Activated CD4-positive, alpha-beta T cell treated with anti-CD3 and anti-CD28 coated beads, Interleukin-2, amount 50 U/mL, for 48 hours (primary cell): ENCODE data around the gene KIF17.
"Not testable (repeated sequence)": the region's sequence is repeated elsewhere in the genome, so short reads cannot be mapped to it uniquely, and the experiment has no call there.

Experiments used
- DNase-seq, 2 experiments: peaks; one replicate each; pipeline ENCODE4 v3.0.0-alpha.2; 2020

Gene KIF17

GRCh38 chr1:20726932-20727745 lies 9.3 kb upstream of the KIF17 start:
- DNase-seq, result no peak

DNA sequence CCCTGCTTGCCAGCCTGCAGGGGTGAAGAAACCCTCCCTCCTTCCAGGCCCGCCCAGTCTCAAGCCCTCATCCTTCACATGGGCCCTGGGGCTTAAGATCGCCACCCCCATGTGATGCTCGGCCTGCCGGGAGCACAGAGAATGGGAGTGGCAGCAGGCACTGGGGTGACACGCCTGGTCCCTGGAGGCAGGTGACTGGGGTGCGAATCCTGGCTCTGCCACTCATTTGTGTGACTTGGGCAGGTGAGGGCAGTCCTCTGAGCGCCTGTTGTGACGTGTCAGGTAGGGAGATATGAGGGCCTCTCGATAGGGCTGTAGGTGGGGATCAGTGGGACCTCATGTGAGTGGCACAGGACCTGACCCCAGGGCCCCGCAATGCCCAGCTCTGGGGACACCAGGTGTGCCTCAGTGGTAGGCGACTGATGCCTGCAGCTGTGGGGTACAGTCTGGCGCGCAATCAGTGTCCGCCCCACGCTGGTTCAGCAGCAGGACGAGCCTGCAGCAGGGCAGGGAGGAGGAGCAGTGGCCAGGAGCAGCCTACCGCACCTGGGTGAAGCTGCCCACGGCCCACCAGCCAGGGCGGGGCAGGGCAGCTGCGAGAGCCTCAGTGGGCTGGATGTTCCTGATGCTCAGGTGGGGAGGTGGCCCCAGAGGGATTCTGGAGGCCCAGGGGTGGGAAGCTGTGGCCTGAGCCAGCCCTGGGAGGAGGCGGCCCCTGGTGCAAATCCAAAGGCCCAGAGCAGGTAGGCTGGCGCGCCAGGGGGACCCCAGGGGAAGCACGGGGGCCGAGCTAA lies 8.5 kb upstream of the KIF17 start:
- no peak for DNase-seq

GRCh38 chr1:20725189-20726117 lies 7.6 kb upstream of the KIF17 start:
- DNase-seq, result no peak

- no peak for DNase-seq
These were observed 6.8 kb upstream of the KIF17 start for GRCh38 chr1:20724364-20725188.

DNA sequence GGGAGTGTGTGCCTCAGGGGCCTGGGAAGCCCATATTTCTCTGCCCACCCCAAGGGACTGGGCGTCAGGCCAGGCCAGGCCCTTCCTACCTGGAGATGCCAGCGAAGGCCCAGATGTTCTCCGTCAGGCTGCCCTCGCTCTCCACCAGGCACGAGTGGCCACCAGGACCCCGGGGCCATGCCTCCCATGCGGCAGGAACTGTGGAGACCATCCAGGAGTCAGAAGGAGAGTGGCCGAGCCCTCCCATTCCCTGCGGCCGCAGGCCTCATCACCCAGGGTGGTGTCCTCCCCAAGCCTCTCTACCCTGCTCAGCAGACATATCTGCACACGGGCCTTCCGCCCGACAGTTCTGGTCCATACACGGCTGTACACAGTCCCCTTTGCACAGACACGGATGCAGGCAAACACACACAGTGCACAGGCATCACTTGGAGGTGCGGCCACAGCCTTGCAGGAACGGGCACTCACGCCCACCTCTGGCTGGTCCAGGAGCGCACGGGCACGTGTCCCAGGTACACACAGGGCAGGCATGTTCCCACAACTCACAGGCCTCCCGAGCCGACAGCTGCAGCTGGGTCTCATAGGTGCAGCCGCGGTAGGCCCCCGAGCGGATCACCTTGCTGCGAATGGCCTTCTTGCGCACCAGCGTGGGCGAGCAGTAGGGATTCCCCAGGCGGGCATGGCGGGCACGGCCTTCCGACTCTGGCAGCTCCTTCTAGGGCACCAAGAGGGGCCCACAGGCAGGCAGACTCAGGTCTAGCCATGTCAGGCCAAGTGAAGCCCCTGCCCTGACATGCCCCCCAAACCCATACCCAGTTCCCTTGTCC lies 5.9 kb upstream of the KIF17 start:
- no peak for DNase-seq

DNA sequence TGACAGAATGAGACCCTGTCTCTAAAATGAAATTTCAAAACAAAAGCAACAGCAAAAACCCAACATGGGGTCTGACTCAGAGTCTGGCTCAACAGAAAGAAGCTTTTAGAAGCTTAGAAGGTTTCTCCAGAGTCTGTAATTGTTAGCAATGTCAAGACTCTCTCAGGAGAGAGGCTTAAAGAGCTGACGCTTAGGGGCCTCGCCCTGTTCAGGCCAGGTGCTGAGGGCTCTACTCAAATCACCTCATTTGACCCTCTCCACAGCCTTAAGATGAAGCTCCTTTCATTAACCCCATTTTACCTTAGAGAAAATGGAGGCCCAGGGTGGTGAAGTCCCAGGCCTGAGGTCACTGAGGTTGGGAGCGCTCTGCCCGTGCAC lies 5.3 kb upstream of the KIF17 start:
- no peak for DNase-seq

DNA sequence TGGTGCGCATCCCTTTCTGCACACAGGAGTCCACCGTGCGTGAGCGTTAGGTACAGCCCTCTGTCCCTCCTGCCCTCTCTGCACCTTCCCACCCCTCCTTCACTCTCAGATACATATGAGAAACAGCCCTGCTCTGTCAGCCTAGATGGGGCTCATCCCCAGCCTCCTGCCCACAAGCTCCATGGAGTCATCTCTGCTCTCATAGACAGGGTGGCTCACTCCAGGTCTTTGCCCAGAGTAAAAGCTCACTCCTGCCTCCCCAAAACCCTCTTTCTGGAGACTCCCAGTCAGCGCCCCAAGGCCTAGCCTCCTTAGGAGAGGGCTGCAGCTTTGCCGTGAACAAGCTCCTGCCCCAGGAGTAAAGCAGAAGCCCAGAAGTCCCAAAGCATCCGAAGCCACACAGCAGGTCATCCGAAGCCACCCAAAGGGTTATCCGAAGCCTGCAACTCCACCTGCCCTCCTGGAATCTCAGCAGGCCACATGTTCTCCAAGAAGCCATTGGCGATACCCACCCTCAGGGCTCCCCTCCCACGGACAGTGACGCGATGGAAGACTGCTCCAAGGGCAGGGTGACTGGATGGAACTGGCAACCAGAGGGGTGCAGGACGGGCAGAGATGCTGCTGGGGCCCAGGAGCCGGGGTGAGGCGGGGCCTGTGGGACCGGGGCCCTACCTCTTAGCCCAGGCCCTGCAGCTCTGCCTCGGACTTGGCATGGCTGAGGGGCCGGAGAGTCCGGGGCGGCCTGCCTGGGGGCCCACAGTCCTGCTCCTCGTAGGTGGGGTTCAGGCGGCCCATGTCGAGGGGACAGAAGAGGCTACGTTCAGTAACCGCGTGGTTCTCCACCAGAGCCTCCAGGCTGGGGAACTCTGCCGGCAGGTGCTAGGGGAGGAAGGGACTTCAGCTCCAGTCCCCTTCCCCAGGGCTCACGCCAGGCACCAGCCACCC lies 3.6 kb upstream of the KIF17 start:
- no peak for DNase-seq

- no peak for DNase-seq
These were observed 2.9 kb upstream of the KIF17 start for GRCh38 chr1:20720631-20721091.

- DNase-seq, result no peak
These were observed 2.2 kb upstream of the KIF17 start for GRCh38 chr1:20719871-20720620.

GRCh38 chr1:20719261-20719660 lies 1.5 kb upstream of the KIF17 start:
- no peak for DNase-seq

- DNase-seq, result not testable (repeated sequence)
These were observed 606 bp upstream of the KIF17 start for GRCh38 chr1:20718343-20718882.

- no peak for DNase-seq
These were observed 1.6 kb downstream of the KIF17 start for GRCh38 chr1:20716232-20716631.

DNA sequence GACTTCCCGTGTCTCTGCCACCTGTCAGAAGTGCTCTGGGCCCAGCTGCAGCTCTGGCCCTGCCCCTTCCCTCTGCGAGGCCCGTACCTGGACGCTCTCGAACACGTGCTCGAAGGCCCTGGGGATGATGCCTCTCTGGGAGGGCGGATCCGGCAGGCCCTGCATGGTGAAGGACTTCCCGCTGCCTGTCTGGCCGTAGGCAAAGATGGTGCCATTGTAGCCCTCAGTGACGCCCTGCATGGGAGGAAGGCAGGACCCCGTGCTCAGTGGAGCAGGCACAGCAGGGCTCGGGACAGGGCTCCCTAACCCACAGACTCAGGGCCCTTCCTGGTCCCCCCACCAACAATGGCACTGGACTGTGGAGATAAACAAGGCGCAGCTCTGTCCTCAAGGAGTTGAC lies 2.4 kb downstream of the KIF17 start:
- no peak for DNase-seq

- no peak for DNase-seq
These were observed 4.4 kb downstream of the KIF17 start for GRCh38 chr1:20713440-20713839.

GRCh38 chr1:20712215-20712577 lies 5.6 kb downstream of the KIF17 start:
- DNase-seq, result no peak

DNA sequence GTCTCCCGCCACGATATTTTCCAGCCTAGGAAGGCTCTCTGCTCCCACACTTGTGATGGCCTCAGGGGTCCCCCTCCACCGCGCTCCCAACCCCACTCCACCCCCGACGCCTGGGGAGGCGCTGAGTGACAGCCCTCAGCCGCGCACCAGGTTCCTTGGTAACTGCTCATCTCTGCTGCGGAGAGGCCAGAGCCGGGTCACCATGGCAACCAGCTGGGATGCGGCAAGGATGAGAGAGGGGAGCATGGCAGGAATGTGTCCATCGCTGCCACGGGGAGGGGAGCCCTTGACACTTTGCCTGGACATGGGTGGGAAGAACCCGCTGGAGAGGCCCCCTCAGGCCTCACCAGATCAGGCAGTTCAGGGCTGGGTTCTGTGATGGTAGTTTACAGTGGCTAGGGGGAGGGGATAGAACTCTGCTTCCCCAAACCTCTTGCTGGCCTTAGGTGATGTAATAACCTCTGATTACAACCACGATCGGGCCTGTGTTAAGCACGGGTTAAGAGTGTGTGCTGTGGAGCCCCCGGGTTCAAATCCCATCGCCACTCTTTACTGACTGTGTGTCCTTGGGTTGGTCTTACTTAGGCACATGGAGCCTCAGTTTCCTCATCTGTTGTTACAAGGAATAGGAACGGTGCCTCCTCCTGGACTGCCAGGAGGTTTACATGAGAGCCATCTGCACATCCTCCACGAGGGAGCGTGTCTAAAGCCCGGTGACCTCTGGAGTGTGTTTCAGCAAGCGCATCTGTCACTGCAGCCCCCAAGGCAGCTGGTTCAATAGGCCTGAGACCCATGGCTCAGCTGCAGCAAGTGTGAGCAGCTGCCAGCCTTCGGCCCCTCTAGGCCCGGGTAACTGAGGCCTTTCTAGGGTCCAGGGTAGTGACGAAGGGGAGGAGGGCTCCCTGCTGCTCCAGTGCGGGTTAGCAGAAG lies 6.3 kb downstream of the KIF17 start:
- no peak for DNase-seq

- DNase-seq, result no peak
These were observed 7.1 kb downstream of the KIF17 start for GRCh38 chr1:20710469-20711284.
